Measurements from ENCODE around the gene VPS39.

DNA sequence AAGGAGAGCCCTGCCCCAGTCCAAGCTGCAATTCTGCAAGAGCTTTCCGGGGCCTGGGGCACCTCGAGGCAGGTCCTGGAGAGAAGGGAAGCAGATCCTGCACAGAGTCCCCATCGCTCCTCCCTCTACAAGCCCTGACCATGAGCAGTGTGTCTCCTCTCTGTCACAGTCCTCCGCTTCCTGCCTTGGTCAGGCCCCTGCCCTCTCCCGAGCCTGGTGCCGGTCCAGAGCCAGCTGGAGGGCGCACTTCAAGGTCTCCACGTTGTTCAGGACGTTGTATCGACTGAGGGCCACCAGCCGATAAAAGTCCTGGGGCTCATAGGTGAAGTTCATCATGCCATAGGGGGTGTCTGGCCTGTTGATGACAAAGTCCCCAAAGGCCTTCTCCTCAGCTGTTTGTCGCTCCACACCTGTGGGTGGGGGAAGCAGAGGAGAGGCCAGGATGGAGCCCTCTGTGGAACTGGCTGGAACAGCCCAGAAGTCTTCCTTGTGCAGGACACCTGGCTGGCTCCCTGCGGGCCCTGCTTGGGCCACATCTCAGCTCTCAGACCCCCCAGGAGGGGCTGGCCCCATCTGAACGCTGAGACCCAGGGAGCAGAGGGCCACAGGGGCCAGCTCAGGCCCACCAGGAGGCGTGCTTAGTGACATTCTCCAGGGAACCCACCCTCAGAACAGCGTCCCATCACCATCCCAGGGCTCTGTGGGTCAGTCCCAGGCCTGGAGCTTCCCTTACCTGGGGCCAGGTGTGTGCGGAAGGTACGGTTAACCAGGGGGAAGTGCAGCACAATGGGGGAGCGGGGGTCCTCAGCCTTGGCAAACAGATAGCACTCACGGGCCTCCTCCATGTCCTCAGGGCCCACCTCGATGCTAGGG lies 66.1 kb downstream of the VPS39 start:
- TF ChIP-seq, protein P1, sequence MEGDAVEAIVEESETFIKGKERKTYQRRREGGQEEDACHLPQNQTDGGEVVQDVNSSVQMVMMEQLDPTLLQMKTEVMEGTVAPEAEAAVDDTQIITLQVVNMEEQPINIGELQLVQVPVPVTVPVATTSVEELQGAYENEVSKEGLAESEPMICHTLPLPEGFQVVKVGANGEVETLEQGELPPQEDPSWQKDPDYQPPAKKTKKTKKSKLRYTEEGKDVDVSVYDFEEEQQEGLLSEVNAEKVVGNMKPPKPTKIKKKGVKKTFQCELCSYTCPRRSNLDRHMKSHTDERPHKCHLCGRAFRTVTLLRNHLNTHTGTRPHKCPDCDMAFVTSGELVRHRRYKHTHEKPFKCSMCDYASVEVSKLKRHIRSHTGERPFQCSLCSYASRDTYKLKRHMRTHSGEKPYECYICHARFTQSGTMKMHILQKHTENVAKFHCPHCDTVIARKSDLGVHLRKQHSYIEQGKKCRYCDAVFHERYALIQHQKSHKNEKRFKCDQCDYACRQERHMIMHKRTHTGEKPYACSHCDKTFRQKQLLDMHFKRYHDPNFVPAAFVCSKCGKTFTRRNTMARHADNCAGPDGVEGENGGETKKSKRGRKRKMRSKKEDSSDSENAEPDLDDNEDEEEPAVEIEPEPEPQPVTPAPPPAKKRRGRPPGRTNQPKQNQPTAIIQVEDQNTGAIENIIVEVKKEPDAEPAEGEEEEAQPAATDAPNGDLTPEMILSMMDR (IDR thresholded peaks at IDR 0.05; ENCODE audit: low read depth, low read length, poor library complexity, severe bottlenecking) = no peak
- no peak for TF ChIP-seq EZH2phosphoT487 (IDR thresholded peaks at IDR 0.05; ENCODE audit: borderline replicate concordance, low read length)
